ENCODE data around the gene SELENBP1. TPM values are rescaled to one million over a fixed set of nuclear protein-coding genes. Genes with fewer than 3 reads are reported as not detected.

The SELENBP1 gene
- total and polyA plus RNA-seq, 2 of the 13 experiments (the other 11 are each of a cell fraction or from before 2014, with no cell fraction given): 27.8 to 29.0 TPM

DNA sequence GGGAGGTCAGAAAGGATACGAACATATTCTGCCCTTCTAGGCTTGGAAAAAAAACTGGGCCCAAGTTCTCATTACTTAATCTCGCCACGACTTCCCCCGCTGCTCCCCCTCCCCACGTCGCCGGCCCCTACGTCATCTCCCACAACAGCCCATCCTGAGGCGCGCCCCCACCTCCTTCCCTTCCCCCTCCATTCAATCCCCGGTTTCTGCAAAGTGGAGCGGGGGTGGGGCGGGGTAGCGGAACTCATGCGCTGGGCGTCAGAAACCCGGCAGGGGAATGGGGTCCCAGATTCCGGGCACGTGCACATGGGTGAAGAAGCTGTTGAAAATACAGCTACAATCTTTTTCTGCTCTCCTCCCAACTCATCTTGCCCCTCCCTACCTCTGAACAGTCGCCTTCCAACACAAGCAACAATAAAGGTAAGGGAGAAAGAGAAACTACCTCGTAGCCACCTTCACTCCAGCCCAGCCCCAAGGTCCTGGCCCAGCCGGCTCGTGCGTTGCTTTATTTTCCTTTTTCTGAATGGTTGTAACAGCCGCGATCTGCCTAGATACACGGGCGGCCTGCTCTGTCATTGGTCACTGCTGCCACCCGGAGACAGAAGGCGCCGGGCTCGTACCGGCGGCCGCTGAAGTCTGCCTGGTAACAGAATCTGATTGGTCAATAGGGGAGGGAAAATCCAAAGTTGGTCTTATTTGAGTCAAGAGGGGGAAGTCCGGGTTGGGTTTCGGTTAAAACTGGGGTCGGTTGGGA, 25.6 kb downstream of the SELENBP1 start, which contains the start of gene RFX5 (continued):
- no peak for TF ChIP-seq ZNF510 (CRISPR knock-in tag; IDR thresholded peaks at IDR 0.05; ENCODE audit: low read depth)
- no peak for TF ChIP-seq ZNF713 (CRISPR knock-in tag; IDR thresholded peaks at IDR 0.05)
- TF ChIP-seq MAZ (IDR thresholded peaks at IDR 0.05; ENCODE audit: borderline replicate concordance, low read depth, low read length): no peak; the same call in 1 of the 2 replicates
- TF ChIP-seq MAZ (CRISPR knock-in tag; IDR thresholded peaks at IDR 0.05; ENCODE audit: low read depth): peak; percentile 61
- TF ChIP-seq ZFP36L1 (CRISPR knock-in tag; IDR thresholded peaks at IDR 0.05): no peak
- TF ChIP-seq ZNF878 (CRISPR knock-in tag; IDR thresholded peaks at IDR 0.05): no peak
- TF ChIP-seq, protein P1, sequence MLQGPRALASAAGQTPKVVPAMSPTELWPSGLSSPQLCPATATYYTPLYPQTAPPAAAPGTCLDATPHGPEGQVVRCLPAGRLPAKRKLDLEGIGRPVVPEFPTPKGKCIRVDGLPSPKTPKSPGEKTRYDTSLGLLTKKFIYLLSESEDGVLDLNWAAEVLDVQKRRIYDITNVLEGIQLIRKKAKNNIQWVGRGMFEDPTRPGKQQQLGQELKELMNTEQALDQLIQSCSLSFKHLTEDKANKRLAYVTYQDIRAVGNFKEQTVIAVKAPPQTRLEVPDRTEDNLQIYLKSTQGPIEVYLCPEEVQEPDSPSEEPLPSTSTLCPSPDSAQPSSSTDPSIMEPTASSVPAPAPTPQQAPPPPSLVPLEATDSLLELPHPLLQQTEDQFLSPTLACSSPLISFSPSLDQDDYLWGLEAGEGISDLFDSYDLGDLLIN (CRISPR knock-in tag; IDR thresholded peaks at IDR 0.05; ENCODE audit: borderline replicate concordance): no peak
- TF ChIP-seq ZNF816 (CRISPR knock-in tag; IDR thresholded peaks at IDR 0.05; ENCODE audit: borderline replicate concordance): no peak
- TF ChIP-seq MIXL1 (CRISPR knock-in tag; IDR thresholded peaks at IDR 0.05): no peak
- no peak for TF ChIP-seq SPEN (CRISPR knock-in tag; IDR thresholded peaks at IDR 0.05; ENCODE audit: low read depth)
- TF ChIP-seq BRD4 (CRISPR knock-in tag; IDR thresholded peaks at IDR 0.05): no peak
- TF ChIP-seq HHEX (CRISPR knock-in tag; IDR thresholded peaks at IDR 0.05): no peak
- TF ChIP-seq, protein P2, sequence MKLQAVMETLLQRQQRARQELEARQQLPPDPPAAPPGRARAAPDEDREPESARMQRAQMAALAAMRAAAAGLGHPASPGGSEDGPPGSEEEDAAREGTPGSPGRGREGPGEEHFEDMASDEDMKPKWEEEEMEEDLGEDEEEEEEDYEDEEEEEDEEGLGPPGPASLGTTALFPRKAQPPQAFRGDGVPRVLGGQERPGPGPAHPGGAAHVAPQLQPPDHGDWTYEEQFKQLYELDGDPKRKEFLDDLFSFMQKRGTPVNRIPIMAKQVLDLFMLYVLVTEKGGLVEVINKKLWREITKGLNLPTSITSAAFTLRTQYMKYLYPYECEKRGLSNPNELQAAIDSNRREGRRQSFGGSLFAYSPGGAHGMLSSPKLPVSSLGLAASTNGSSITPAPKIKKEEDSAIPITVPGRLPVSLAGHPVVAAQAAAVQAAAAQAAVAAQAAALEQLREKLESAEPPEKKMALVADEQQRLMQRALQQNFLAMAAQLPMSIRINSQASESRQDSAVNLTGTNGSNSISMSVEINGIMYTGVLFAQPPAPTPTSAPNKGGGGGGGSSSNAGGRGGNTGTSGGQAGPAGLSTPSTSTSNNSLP (IDR thresholded peaks at IDR 0.05; ENCODE audit: low read depth, low read length): no peak
- no peak for TF ChIP-seq IKZF1 (IDR thresholded peaks at IDR 0.05)
- TF ChIP-seq KLF15 (CRISPR knock-in tag; IDR thresholded peaks at IDR 0.05; ENCODE audit: borderline replicate concordance): no peak
- no peak for TF ChIP-seq ETV6 (CRISPR knock-in tag; conservative IDR thresholded peaks at IDR 0.05)
- TF ChIP-seq, protein P3, sequence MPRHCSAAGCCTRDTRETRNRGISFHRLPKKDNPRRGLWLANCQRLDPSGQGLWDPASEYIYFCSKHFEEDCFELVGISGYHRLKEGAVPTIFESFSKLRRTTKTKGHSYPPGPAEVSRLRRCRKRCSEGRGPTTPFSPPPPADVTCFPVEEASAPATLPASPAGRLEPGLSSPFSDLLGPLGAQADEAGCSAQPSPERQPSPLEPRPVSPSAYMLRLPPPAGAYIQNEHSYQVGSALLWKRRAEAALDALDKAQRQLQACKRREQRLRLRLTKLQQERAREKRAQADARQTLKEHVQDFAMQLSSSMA (CRISPR knock-in tag; IDR thresholded peaks at IDR 0.05): no peak
- no peak for TF ChIP-seq AGO1 (IDR thresholded peaks at IDR 0.05; ENCODE audit: low read depth, low read length, poor library complexity, severe bottlenecking)
- peak; percentile 68; the same call in 1 of the 2 replicates for TF ChIP-seq SIN3A (IDR thresholded peaks at IDR 0.05; ENCODE audit: borderline replicate concordance, low read depth, low read length)
- TF ChIP-seq BCL6 (CRISPR knock-in tag; IDR thresholded peaks at IDR 0.05): no peak
- TF ChIP-seq CHD4 (IDR thresholded peaks at IDR 0.05; ENCODE audit: borderline replicate concordance, low read length): no peak
- TF ChIP-seq, protein P4, sequence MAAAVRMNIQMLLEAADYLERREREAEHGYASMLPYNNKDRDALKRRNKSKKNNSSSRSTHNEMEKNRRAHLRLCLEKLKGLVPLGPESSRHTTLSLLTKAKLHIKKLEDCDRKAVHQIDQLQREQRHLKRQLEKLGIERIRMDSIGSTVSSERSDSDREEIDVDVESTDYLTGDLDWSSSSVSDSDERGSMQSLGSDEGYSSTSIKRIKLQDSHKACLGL (CRISPR knock-in tag; IDR thresholded peaks at IDR 0.05): no peak
- TF ChIP-seq, protein P5, sequence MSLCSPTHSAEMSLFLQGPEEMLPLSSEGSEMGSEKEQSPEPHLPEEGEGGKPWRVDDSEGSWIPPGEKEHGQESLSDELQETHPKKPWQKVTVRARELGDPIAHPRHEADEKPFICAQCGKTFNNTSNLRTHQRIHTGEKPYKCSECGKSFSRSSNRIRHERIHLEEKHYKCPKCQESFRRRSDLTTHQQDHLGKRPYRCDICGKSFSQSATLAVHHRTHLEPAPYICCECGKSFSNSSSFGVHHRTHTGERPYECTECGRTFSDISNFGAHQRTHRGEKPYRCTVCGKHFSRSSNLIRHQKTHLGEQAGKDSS (CRISPR knock-in tag; IDR thresholded peaks at IDR 0.05; ENCODE audit: borderline replicate concordance, low read depth): no peak
- TF ChIP-seq ZFP90 (CRISPR knock-in tag; IDR thresholded peaks at IDR 0.05; ENCODE audit: borderline replicate concordance): no peak
- peak; percentile 36; the same call in 1 of the 2 replicates for TF ChIP-seq HDAC1 (CRISPR knock-in tag; IDR thresholded peaks at IDR 0.05)
- TF ChIP-seq MTF2 (CRISPR knock-in tag; IDR thresholded peaks at IDR 0.05; ENCODE audit: borderline replicate concordance): no peak
- TF ChIP-seq ASH2L (IDR thresholded peaks at IDR 0.05; ENCODE audit: insufficient read length, low read depth, low read length): peak; percentile 76
